OCI-LY1 (cell line): ENCODE results near the gene TEX50.
"Not testable (repeated sequence)": the region's sequence is repeated elsewhere in the genome, so short reads cannot be mapped to it uniquely, and the experiment has no call there.

Experiments
- CTCF ChIP-seq: fragments of 200-600 bp; sonication (generic), shearing (Covaris generic); IDR thresholded peaks from 2 replicates; pipeline ENCODE4 v1.5.1; 2017; ENCODE audit warnings: mild to moderate bottlenecking, antibody characterized with exemption, low read length, moderate library complexity, mixed read lengths
- EZH2 ChIP-seq: fragments of 200-600 bp; sonication (generic), shearing (Covaris generic); IDR thresholded peaks from 2 replicates; pipeline ENCODE4 v1.8.0; 2017; ENCODE audit warnings: borderline replicate concordance, mixed run types, mild to moderate bottlenecking, antibody characterized with exemption, low read length, moderate library complexity, mixed read lengths

GRCh38 chr1:173685121-173685520 is 50.0 kb downstream of the TEX50 start:
- TF ChIP-seq CTCF, EZH2: not testable (repeated sequence)
